Breast epithelium (tissue), 3 donors: ENCODE data around the gene MRPL20.
"Not testable (repeated sequence)": the region's sequence is repeated elsewhere in the genome, so short reads cannot be mapped to it uniquely, and the experiment has no call there.

Source experiments
- POLR2A ChIP-seq: fragments of 450-650 bp; IDR thresholded peaks from one replicate; pipeline ENCODE4 v1.6.1; 2016; ENCODE audit warnings: antibody characterized with exemption, mild to moderate bottlenecking, moderate library complexity
- TF ChIP-seq, protein P1 (sequence below), 3 donors: fragments of 450-650 bp; IDR thresholded peaks; one replicate each; pipeline ENCODE4 v1.5.1; 2016 to 2017; ENCODE audit warnings: antibody characterized with exemption in 3 of 3, mild to moderate bottlenecking in 3 of 3, moderate library complexity in 3 of 3

DNA sequence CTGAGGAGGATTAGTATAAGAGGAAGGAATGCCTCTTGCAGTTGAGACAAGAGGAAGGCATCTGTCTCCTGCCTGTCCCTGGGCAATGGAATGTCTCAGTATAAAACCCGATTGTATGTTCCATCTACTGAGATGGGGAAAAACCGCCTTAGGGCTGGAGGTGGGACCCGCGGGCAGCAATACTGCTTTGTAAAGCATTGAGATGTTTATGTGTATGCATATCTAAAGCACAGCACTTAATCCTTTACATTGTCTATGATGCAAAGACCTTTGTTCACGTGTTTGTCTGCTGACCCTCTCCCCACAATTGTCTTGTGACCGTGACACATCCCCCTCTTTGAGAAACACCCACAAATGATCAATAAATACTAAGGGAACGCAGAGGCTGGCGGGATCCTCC is 3.1 kb upstream of the MRPL20 start:
- TF ChIP-seq, protein P1, sequence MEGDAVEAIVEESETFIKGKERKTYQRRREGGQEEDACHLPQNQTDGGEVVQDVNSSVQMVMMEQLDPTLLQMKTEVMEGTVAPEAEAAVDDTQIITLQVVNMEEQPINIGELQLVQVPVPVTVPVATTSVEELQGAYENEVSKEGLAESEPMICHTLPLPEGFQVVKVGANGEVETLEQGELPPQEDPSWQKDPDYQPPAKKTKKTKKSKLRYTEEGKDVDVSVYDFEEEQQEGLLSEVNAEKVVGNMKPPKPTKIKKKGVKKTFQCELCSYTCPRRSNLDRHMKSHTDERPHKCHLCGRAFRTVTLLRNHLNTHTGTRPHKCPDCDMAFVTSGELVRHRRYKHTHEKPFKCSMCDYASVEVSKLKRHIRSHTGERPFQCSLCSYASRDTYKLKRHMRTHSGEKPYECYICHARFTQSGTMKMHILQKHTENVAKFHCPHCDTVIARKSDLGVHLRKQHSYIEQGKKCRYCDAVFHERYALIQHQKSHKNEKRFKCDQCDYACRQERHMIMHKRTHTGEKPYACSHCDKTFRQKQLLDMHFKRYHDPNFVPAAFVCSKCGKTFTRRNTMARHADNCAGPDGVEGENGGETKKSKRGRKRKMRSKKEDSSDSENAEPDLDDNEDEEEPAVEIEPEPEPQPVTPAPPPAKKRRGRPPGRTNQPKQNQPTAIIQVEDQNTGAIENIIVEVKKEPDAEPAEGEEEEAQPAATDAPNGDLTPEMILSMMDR (IDR thresholded peaks at IDR 0.05): not testable (repeated sequence)
- TF ChIP-seq POLR2A: not testable (repeated sequence)
